ENCODE results near the gene SLC25A46. TPM values are rescaled to one million over a fixed set of nuclear protein-coding genes. Genes with fewer than 3 reads are reported as not detected.

SLC25A46 gene
- 16.0 TPM for polyA plus RNA-seq (2012; ENCODE audit: insufficient read length, low read depth)

DNA sequence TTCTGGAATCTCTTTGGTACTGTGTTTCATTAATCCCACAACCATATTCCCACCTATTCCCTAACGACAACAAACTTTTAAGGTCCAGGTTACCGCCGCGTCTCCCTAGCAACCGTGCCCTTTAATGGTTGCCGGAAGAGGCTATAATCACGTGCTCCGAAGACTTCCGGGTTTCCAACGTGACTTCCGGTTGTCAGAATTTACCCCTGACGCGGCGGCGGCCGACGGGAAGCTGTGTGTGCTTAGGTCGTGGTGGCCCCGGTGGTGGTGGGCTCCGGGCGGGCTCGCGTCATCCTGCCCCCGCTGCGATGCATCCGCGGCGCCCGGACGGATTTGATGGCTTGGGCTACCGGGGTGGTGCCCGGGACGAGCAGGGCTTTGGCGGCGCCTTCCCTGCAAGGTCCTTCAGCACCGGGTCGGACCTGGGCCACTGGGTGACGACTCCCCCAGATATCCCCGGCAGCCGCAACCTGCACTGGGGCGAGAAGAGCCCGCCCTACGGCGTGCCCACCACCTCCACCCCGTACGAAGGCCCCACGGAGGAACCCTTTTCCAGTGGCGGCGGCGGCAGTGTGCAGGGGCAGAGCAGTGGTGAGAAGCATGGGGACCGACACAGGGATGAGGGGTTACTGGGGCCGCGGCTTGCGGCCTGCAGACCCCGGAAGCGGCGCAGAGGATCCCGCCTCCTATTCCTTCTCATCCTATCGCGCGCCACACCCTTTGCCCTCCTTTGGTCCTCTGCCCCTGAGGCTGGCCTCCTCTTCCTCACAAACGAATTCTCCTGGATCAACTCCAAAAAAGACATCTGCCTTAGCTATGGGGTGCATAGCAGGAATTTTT lies at the start of gene SLC25A46:
Gene SLC25A46, plus strand, starts transcription at position 196 of the 840 bp plus-strand sequence. Its CDS starts 113 bp downstream, at position 309.
- TF ChIP-seq POLR2AphosphoS5 (IDR thresholded peaks at IDR 0.05; ENCODE audit: low read depth, low read length) (peak; percentile 88), FOXP2 (optimal IDR thresholded peaks at IDR 0.05; ENCODE audit: borderline replicate concordance, extremely low read depth, extremely low read length, insufficient read depth) (peak; percentile 46), TAF1 (IDR thresholded peaks at IDR 0.05; ENCODE audit: borderline replicate concordance, insufficient read depth, low read length) (peak; percentile 66; the same call in 1 of the 2 replicates), SIN3A (IDR thresholded peaks at IDR 0.05; ENCODE audit: borderline replicate concordance, insufficient read depth, low read length) (peak; percentile 82), REST (IDR thresholded peaks at IDR 0.05; ENCODE audit: insufficient read depth in 1 of 2, low read depth in 2 of 2, low read length in 2 of 2) (no peak)

- TF ChIP-seq SIN3A (IDR thresholded peaks at IDR 0.05; ENCODE audit: borderline replicate concordance, insufficient read depth, low read length) (no peak), FOXP2 (optimal IDR thresholded peaks at IDR 0.05; ENCODE audit: borderline replicate concordance, extremely low read depth, extremely low read length, insufficient read depth) (no peak), POLR2AphosphoS5 (IDR thresholded peaks at IDR 0.05; ENCODE audit: low read depth, low read length) (no peak), REST (IDR thresholded peaks at IDR 0.05; ENCODE audit: insufficient read depth in 1 of 2, low read depth in 2 of 2, low read length in 2 of 2) (no peak), TAF1 (IDR thresholded peaks at IDR 0.05; ENCODE audit: borderline replicate concordance, insufficient read depth, low read length) (no peak)
Measured at GRCh38 chr5:110702300-110702699, 36.5 kb upstream of the SLC25A46 start.

- TF ChIP-seq SIN3A (IDR thresholded peaks at IDR 0.05; ENCODE audit: borderline replicate concordance, insufficient read depth, low read length) (no peak), REST (IDR thresholded peaks at IDR 0.05; ENCODE audit: insufficient read depth in 1 of 2, low read depth in 2 of 2, low read length in 2 of 2) (no peak), TAF1 (IDR thresholded peaks at IDR 0.05; ENCODE audit: borderline replicate concordance, insufficient read depth, low read length) (no peak), POLR2AphosphoS5 (IDR thresholded peaks at IDR 0.05; ENCODE audit: low read depth, low read length) (no peak), FOXP2 (optimal IDR thresholded peaks at IDR 0.05; ENCODE audit: borderline replicate concordance, extremely low read depth, extremely low read length, insufficient read depth) (no peak)
Measured at GRCh38 chr5:110702704-110703103, 36.1 kb upstream of the SLC25A46 start.

DNA sequence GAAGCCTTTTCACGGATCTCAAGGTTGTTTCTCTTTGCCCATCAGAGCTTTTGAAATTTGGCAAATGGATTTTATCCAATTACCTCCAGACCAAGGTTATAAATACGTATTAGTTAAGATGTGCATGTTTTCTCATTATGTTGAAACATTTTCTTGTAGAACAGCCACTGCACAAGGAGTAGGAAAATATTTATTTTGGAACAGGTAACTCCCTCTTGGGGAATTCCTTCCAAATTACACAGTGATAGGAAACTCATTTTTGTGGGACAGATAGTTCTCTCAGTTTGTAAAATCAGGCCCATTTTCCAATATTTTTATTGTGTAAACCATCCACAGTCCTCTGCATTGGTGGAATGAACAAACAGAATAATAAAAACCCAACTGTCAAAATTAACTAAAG lies 35.3 kb upstream of the SLC25A46 start:
- TF ChIP-seq REST (IDR thresholded peaks at IDR 0.05; ENCODE audit: insufficient read depth in 1 of 2, low read depth in 2 of 2, low read length in 2 of 2): no peak
- no peak for TF ChIP-seq TAF1 (IDR thresholded peaks at IDR 0.05; ENCODE audit: borderline replicate concordance, insufficient read depth, low read length)
- TF ChIP-seq SIN3A (IDR thresholded peaks at IDR 0.05; ENCODE audit: borderline replicate concordance, insufficient read depth, low read length): no peak
- TF ChIP-seq FOXP2 (optimal IDR thresholded peaks at IDR 0.05; ENCODE audit: borderline replicate concordance, extremely low read depth, extremely low read length, insufficient read depth): no peak

Measured in PFSK-1 (cell line).